ENCODE results near the gene ATR.
A peak's percentile ranks its signal among the peaks of the same experiment; 100 is the strongest.

DNA sequence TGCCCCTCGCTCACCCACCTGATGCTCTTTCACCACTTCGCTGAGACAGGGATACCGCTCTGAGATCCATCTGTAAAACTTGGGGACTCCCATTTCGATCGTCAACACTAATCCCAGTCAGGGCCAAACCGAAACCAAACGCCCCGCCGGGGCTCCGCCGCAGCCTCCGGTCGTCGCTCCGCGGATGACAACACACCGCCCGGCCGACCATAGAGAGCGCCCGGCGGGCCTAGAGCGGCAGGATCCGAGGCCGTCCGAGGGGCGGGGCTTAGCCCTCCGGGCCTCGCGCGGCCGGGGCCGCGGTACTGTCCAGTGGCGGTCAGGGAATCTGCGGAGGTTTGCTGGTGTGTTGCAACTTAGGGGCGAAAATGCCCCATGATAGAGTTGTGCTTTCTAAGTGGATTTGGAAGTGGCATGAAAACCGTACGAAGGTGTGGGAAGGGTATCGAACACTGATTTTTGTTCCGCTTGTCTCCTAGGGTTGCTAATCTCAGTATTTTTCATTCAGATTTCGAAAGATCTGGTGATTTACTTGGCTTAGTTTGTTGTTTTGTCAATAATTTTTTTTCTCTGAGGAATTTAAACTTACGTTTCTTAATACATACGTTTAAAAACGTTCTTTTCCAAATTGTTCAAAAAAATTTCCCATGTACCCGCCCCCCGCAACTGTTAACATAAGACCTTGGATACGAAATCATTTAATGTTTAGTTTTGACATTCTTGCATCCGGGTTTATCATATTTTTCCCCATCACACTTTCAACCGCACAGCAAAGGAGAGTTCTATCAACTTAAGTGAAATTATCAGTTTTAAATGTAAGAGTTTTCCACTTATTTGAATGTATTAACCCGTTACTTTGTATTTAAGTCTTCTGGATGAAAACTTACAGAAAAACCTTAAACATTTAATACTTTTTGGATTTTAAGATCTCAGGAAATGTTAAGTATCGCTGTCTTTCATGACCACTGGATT lies 130.4 kb downstream of the ATR start, which contains the start of gene XRN1:
- TF ChIP-seq, protein P1, sequence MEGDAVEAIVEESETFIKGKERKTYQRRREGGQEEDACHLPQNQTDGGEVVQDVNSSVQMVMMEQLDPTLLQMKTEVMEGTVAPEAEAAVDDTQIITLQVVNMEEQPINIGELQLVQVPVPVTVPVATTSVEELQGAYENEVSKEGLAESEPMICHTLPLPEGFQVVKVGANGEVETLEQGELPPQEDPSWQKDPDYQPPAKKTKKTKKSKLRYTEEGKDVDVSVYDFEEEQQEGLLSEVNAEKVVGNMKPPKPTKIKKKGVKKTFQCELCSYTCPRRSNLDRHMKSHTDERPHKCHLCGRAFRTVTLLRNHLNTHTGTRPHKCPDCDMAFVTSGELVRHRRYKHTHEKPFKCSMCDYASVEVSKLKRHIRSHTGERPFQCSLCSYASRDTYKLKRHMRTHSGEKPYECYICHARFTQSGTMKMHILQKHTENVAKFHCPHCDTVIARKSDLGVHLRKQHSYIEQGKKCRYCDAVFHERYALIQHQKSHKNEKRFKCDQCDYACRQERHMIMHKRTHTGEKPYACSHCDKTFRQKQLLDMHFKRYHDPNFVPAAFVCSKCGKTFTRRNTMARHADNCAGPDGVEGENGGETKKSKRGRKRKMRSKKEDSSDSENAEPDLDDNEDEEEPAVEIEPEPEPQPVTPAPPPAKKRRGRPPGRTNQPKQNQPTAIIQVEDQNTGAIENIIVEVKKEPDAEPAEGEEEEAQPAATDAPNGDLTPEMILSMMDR (IDR thresholded peaks at IDR 0.05): no peak
- TF ChIP-seq POLR2A (IDR thresholded peaks at IDR 0.05; ENCODE audit: low read depth) (no peak), EP300 (IDR thresholded peaks at IDR 0.05) (no peak), POLR2AphosphoS5 (IDR thresholded peaks at IDR 0.05) (peak; percentile 81 to 87)

Measured in esophagus muscularis mucosa (tissue), 4 donors.